ENCODE measurements around the gene TSPAN18.

TSPAN18 gene

DNA sequence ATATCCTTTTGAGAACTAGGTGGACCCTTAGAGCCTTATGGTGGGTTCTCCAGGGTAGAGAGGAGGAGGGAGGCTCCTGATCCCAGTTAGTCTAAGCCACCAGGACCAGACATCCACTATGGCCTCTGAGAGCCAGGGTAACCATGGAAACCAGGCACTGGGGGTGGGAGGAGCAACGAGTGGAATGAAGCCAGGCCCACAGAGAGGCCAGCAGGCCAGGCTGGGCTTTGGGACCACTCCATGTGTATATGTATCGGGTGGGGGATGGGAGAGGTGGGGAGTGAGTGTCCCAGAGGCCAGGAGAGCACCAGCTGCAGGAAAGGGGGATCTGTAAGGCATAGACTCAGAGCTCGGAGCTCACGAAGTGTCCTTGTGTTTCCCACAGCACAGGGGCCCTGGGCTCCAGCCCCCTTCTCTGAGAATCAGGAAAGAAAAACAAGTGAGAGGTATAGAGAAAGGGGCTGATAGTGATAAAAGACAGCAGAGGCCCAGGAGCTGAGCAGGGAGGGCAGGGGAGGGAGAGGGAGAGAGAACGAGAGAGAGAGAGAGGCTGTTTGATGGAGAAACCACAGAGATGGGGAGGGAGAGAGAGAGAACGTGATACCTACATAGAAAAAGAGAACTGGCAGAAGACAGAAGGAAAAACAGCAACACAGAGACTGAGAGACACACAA, 15.5 kb upstream of the TSPAN18 start:
- DNase-seq (ENCODE audit: low spot score): no peak

DNA sequence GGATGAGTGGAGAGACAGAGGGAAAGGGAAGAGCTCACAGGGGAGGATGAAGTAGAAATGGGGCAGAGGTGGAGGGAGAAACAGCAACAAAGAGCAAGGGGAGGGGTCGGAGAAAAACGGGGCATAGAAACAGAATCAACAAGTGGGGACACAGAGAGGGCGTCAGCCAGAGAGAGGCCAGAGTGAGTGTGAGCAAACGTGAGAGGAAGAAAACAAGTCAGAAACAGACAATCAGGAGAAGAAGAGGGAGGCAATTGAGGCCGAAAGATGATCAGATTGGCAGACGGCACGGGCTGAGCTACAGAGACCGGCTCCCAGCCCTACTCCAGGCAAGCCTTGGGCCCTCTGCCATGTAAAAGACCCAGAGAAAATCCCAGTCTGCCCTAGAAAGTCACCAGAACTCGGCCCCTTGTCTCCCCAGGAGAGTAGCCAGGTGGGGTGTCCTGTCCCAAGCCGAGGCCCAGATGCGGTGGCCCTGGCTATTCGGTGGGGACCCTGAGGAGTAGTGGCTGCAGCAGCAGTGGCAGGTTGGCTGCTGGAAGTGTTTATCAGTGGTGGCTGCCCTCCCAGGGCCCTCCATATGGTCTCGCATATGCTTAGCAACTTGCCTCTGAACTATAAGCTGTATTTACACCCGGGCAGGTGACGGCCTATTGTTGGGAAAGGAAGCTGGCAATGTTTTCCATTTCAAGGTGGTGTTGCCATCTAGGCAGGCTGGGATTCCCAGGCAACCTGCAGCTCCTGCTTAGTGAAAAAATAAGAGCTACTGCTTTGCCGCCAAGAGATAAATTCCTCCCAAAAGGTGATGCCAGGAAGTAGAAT, 14.8 kb upstream of the TSPAN18 start:
- DNase-seq (ENCODE audit: low spot score): no peak

DNA sequence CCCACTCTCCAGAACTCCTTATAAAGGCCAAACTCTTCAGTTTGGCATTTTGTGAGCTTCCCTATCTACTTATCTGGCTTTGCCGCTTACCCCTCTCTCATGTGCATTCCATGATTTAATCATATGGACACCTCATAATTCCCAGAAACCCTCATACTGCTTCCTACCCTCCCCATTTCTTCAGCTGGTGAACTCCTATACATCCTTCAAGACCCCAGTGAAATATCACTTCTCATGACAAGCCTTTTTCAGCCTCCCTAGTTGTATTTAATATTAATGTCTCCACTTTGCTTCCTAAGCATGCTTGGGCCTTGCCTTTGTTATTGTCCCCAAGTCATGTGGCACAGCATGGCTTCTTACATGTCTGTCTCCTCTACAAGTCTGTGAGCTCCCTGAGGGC, 13.7 kb upstream of the TSPAN18 start:
- DNase-seq (ENCODE audit: low spot score): no peak

DNA sequence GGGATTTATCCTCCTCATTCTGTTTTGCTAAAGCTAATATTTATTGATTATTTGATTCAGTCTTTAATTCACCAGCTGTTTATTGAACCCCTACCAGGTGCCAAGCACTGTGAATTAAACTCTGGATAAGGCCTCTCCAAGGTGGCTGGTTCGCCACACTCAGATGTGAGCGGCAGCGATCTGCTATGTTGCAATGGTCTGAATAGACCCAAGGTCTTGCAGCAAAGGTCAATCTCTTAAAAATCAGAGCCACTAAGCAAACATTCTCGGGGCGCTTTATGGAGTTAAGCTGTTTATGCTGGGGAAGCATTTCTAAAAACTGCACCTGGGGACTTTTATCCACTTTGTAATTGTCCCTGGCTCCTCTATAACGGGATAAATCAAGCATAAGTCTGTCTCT, 10.5 kb upstream of the TSPAN18 start:
- DNase-seq (ENCODE audit: low spot score): no peak

DNA sequence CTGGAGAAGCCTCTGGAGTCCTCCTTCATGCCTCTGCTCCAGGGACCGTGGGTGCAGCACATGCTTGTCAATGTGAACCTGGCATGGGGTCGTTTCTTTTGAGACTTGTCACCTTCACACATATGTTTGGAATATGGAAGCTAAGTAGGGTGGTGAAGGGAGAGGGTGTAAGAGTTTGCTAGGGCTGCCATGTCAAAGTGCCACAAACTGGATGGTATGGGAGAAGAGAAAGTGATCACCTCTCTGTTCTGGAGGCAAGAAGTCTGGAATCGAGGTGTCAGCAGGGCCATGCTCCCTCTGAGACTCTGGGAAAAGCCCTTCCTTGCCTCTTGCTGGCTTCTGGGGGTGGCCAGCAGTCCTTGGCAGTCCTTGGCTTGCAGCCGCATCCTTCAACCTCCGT, 8.7 kb upstream of the TSPAN18 start:
- DNase-seq (ENCODE audit: low spot score): no peak

DNA sequence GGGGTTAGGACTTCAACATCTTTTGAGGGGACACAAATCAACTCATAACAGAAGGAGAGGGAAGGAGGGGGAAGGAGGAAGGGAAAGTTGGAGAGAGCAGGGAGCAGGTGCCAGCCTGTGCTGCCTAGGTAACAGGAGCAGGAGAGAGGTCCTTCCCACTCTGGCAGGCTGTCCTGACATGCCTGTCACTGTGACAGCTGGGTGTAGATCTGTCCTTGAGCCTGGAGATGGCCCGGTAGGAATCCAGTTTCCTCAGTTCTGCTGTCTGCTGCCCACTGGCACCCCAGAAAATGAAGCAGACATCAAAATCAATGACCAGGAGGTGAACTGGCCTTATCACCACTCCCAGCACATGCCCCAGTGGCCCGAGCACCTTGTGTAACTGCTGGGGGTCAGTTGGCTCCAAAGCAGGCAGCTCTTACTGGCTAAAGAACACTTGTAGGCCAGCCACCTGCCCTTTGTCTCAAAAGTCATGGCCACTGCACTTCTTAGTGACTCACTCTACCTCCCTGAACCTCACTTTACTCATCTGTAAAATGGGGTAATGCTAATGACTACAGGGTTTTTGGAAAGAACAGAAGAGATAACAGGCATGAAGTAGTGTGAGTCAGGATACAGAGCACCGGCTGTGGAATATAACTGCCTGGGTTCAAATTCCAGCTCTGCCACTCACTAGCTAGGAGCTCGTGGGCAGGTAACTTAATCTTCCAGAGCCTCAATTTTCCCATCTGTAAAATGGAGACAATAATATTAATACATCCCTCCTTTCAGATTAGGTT, 8.0 kb upstream of the TSPAN18 start:
- DNase-seq (ENCODE audit: low spot score): peak; percentile 10

DNA sequence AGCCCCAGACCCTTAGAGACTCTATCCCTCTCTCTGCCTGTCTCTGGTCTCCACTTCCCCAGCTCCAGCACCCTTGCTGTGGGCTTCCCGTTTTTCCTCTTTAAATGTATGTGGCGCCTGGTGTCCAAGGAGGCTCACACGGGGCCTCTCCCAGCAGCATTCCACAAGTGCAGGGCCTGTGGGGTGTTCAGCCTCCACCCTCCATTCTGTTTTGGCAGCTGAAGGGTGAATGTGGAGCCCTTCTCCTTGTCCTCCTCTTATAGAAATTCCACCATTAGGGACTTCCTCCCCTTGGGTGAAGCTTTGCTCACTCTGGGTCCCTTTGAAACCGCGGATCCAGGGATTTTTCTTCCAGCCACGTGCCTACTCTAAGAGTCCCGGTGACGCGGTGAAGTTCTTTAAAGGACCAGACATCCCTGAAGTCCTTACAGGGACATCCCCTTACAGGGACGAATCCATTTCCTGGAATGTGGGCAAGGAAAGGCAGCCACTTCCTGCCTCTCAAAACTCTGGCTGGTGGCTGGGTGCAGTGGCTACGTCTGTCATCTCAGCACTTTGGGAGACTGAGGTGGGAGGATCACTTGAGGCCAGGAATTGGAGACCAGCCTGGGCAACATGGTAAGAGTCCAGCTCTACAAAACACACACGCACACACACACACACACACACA, 1.6 kb upstream of the TSPAN18 start:
- peak; percentile 69 for DNase-seq (ENCODE audit: low spot score)

DNA sequence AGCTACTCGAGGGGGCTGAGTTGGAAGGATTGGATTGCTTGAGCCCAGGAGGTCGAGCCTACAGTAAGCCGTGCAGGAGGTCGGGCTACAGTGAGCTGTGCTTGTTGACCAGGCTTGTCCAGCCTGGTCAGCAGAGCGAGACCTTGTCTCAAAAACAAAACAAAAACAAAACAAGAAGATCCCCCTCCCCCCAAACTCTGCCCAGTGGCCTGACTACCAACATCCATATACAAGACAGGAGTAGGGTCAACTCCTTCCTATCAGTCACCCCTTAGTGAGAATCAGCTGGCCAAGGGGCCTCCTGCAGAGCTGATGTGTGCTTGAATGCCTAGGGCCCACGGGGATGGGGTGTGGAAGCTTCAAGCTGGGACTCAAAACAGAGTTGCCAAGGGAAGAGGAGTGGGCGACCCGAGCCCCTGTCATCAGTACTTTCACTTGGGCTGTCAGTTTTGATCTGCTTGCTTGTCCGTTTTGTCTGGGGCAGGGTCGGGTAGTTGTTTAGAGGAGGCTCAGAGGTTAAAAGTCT, 942 bp upstream of the TSPAN18 start:
- peak; percentile 22 for DNase-seq (ENCODE audit: low spot score)

DNA sequence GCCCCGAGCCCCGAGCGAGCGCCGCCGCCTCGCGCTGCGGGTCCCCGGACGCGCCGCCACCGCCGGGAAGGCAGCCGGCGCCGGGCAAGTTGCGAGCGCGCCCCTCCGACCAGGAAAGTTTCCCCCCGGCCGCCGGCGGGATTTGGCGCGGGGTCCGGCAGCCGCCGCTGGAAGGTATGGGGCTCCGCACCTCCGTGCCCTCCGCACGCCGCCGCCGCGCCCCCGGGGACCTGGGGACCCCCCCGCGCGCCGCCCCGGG, 281 bp downstream of the TSPAN18 start:
- DNase-seq (ENCODE audit: low spot score): no peak

DNA sequence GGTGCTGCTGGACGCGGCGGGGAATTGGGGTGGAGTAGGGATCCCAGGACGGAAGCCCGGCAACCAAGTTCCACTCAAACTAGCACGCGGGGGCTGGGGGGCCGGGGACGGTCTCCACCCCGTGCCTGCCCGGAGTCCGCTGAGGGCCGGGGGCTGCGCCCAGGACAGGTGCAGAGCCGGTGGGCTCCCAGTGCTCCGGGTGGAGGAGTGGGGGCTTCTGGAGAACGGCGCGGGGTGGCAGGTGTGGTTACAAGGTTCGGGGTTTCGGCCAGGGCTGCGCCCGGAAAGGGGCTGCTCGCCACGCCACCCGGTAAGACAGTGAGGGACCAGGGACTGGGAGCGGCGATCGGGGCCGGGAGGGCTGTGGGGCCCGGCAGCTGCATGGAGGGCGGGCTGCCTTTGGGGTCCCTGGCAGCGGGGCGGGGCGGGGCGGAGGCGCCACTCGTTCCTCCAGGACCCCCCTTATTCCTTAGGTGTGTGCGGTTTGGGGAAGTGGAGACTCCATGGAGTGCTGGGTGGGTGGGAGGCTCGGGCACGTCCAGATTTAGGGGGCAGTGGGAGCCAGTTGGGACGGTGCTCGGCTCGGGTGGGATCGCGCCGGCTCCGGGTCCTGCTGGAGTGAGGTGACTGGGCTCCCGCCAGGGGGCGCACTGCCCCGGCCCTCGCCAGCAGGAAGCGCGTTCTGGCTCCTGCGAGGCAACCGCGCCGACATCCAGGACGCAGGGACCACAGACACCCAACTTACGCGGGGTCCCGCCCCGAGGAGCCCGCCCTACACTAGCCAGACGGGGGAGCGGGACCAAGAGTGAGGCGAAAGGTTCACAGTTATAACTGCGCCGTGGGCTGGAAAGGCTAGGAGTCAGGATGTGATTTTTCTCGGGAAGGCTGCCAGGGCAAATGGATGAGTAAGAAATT, 868 bp downstream of the TSPAN18 start:
- peak; percentile 77 for DNase-seq (ENCODE audit: low spot score)

DNA sequence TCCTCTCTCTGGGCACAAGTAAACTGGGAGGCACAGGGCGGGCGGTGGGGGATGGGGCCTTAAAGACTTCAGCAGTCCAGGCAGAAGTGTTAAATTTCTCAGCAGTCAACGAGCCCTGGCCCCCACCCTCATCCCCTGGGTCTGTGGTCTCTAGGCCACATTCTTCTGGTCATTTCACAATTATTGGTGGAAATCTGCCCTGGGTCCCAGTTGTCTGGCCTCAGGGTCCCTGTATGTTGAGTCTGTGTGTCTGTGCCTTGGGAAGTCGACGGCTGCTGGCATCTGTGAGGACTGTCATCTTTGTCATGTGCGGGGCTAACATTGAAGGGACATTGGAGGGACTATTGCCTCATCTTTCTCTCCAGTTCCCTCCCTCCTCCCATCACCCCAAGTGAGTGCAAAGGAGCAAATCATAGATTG, 1.7 kb downstream of the TSPAN18 start:
- DNase-seq (ENCODE audit: low spot score): no peak

DNA sequence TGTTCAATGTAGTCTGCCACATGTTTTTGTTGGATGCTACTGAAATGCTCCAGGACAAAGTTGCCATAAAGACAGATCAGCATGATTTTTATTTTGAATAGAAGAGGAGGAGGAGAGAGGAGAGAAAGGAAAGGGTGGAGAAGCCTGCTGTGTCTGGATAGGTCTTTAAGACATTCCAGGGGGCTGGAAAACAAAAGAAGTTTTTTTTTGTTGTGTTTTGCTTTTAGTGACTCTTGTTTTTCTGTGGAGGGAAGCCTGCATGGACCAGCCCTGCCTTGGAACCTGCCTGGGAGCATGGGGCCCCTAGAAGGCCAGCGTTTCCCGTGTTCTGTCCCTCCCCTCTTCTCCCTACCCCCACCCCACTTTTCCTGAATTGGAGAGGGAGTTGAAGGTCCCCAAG, 2.3 kb downstream of the TSPAN18 start:
- no peak for DNase-seq (ENCODE audit: low spot score)

DNA sequence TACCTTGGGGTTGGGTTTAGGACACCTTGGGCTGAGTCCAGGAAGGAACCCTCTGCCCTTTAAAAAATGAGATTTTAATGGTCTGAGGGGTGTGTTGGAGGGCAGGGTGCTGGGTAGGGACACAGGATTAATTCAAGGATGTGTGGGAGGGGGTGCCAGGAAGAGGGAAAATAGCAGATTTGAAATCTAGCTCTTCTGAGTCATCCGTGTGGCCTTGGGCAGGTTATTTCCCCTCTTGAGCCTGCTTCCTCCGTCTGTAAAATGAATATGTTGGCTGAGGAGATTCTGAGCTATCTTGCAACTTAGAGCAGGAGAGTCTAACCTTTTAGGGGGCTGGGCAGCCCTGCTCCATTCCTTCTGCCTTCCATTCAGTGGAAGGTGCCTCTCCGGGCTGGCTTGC, 3.0 kb downstream of the TSPAN18 start:
- no peak for DNase-seq (ENCODE audit: low spot score)

DNA sequence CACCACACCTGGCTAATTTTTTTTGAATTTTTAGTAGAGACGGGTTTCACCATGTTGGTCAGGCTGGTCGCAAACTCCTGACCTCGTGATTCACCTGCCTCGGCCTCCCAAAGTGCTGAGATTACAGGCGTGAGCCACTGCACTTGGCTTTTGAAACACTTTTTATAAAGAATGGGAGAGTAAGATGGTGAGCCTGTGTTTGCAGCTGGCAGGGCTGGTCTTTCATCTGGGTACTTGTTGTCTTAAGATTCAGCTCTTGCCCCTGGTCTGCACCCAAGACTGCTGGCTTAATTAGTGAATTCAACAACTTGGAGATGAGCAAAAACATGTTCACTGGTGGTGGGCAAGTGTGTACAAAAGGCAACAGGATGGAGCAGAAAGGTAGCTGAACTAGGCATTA, 4.0 kb downstream of the TSPAN18 start:
- DNase-seq (ENCODE audit: low spot score): no peak

DNA sequence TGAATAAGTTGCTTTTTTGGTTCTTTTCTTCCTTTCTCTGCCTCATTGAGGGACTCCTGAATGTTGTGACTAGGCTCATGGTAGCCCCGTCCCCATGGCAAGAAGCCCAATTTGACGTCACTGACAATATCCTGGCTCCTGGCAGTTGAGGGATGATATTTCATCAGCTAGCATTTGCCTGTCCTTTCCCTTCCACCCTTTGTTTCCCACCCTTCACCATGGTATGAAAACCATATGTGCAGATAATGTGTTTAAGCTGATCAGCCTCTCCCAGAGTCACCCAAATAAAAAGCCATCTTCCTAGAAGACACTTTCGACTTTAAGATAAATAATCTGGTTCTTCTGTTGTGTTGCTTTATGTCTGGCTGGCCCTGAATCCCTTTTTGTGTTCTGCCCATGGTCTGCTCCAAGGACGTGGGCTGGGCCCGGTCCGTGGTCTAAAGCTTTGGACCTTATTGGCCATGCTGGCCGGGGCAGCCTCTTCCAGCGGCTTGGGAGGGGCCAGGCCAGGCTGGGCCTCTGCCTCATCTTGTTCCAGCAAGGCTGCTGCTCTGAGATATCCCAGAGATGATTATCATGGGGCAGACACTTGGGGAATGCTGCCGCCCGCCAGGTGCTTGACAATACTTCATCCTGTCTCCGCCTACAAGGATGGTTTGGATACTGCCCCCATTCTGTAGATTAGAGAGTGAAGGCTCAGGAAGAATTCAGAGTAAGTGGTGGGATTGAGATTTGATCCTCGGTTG, 5.1 kb downstream of the TSPAN18 start:
- no peak for DNase-seq (ENCODE audit: low spot score)

DNA sequence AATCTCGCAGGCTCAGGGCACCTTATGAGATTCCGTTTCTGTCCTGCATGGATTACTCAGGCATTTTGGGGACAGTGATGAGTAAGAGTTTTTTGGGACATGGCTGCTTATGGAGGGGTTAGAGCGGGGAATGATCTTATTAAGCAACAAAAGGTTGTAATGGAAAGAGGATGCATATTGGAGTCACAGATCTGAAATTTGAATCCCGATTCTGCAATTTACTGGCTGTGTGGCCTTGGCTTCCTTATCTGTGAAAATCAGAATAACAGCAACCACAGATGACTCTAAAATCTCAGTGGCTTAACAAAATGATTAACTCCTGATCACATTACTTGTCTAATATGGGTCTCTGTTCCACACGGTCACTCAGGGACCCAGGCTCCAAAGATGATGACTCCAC, 5.8 kb downstream of the TSPAN18 start:
- no peak for DNase-seq (ENCODE audit: low spot score)

DNA sequence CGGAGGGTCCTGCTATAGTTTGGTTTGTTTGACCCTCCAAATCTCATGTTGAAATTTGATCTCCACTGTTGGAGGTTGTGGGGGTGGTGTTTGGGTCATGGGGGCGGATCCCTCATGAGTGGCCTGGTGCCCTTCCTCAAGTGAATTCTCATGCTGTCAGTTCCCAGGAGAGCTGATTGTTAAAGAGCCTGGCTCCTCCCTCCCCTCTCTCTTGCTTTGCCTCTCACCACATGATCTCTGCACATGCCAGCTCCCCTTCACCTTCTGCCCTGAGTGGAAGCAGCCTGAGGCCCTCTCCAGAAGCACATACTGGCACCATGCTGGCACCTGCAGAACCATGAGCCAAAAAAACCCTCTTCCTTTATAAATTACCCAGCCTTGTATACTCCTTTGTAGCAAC, 7.1 kb downstream of the TSPAN18 start:
- DNase-seq (ENCODE audit: low spot score): no peak

DNA sequence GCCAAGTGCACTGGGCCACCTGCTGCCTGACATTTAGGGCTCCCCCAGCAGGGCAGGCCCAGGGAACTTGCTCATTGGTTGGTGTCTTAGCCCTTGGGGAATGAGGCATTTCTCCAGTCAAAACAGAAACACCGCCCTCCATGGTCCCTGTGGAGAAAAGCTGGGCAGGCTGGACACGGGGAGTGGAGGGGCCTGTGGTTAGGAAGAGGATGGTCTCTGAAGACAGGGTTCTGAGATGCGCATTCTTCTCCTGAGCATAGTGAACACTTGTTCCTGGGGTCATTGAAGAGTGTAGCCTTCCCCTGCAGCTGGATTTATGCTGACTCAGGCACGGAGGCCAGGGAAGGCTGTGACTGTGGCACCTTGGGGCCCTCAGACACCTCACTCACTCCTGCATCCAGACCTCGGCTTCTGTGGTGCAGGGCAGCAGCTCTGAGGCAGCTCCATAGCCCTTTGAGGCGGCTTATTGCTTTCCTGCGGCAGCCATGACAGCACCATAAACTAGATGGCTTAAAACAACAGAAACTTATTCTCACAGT, 8.2 kb downstream of the TSPAN18 start:
- no peak for DNase-seq (ENCODE audit: low spot score)

DNA sequence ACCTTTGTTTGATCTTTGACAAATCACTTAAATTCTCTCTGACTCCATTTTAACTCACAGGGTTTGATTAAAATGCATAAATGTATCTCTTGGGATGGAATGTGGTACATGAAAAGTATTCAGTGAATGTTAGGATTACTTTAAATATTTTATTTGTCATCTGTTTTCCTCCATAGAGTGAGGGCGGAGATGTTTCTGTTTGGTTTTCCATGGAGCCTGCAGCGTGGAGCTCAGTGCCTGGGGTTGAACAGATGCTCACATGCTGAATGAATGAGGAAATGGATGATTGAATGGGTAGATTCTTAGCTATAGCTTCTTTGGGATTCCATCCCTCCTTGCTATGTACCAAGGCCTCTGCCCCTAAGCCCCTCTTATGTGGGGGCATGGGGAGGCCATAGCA, 10.0 kb downstream of the TSPAN18 start:
- DNase-seq (ENCODE audit: low spot score): no peak
